ENCODE results near the gene FSHR. TPM values are rescaled to one million over a fixed set of nuclear protein-coding genes. Genes with fewer than 3 reads are reported as not detected.

FSHR gene
- total RNA-seq, 4 donors from 2014 or later = 0.13 TPM; not detected in 3

- Histone ChIP-seq H3K27ac (no peak overlapping the region), H3K27me3 (no peaks in the 10 kb centered on the region), H3K4me3 (replicated peaks in 1 of 3) (no peak overlapping the region), H3K36me3 (no peaks in the 10 kb centered on the region), H3K9me3 (no peaks in the 10 kb centered on the region), H3K4me1 (no peaks in the 10 kb centered on the region)
- TF ChIP-seq CTCF (IDR thresholded peaks at IDR 0.05) = no peak
- TF ChIP-seq POLR2A (IDR thresholded peaks at IDR 0.05) = no peak
- intact Hi-C loops (cut with DNase I) = no loop called here
- WGBS, 2 donors = 82 to 90% methylated on average over 2 of the region's 2 CpGs
- no peak for DNase-seq
These were observed 43.3 kb downstream of the FSHR start for GRCh38 chr2:49111006-49111405.

GRCh38 chr2:49110571-49110970 is 43.7 kb downstream of the FSHR start:
- DNase-seq = no peak
- Histone ChIP-seq H3K9me3 (no peaks in the 10 kb centered on the region), H3K27ac (no peak overlapping the region), H3K27me3 (no peaks in the 10 kb centered on the region), H3K36me3 (no peaks in the 10 kb centered on the region), H3K4me3 (replicated peaks in 1 of 3) (no peak overlapping the region), H3K4me1 (no peaks in the 10 kb centered on the region)
- TF ChIP-seq CTCF (IDR thresholded peaks at IDR 0.05) (no peak), POLR2A (IDR thresholded peaks at IDR 0.05) (no peak)
- intact Hi-C loops (cut with DNase I) = no loop called here
- 81 to 86% methylated on average over 1 of the region's 1 CpG for WGBS, 2 donors

- Histone ChIP-seq H3K9me3 (no peaks in the 10 kb centered on the region), H3K27ac (no peak overlapping the region), H3K27me3 (no peaks in the 10 kb centered on the region), H3K4me1 (no peaks in the 10 kb centered on the region), H3K36me3 (no peaks in the 10 kb centered on the region), H3K4me3 (replicated peaks in 1 of 3) (no peak overlapping the region)
- no peak for TF ChIP-seq CTCF (IDR thresholded peaks at IDR 0.05)
- no peak for TF ChIP-seq POLR2A (IDR thresholded peaks at IDR 0.05)
- intact Hi-C loops (cut with DNase I) = no loop called here
- no peak for DNase-seq
- 81 to 89% methylated on average over 3 of the region's 3 CpGs for WGBS, 2 donors
These were observed 45.5 kb downstream of the FSHR start for GRCh38 chr2:49108851-49109250.

- intact Hi-C loops (cut with DNase I) = no loop called here
These were observed 45.9 kb downstream of the FSHR start for GRCh38 chr2:49108436-49108835.

GRCh38 chr2:49105506-49105905 is 48.8 kb downstream of the FSHR start:
- TF ChIP-seq CTCF (IDR thresholded peaks at IDR 0.05) (no peak), POLR2A (IDR thresholded peaks at IDR 0.05) (no peak)
- no peak for DNase-seq
- H3K27ac ChIP-seq = no peak overlapping the region
- H3K4me3 ChIP-seq (replicated peaks in 1 of 3) = no peak overlapping the region
- no peaks in the 10 kb centered on the region for H3K27me3 ChIP-seq
- H3K4me1 ChIP-seq = no peaks in the 10 kb centered on the region
- no peaks in the 10 kb centered on the region for H3K36me3 ChIP-seq
- H3K9me3 ChIP-seq = no peaks in the 10 kb centered on the region
- 40 to 55% methylated on average over 2 of the region's 2 CpGs for WGBS, 2 donors
- intact Hi-C loops (cut with DNase I) = no loop called here

More at GRCh38 chr2:49108436-49108835, 45.9 kb downstream of the FSHR start:
- DNase-seq = no peak
- Histone ChIP-seq H3K4me3 (replicated peaks in 1 of 3) (no peak overlapping the region), H3K27me3 (no peaks in the 10 kb centered on the region), H3K9me3 (no peaks in the 10 kb centered on the region), H3K4me1 (no peaks in the 10 kb centered on the region), H3K36me3 (no peaks in the 10 kb centered on the region), H3K27ac (no peak overlapping the region)
- TF ChIP-seq CTCF (IDR thresholded peaks at IDR 0.05) (no peak), POLR2A (IDR thresholded peaks at IDR 0.05) (no peak)
- WGBS, 2 donors = 62 to 65% methylated on average over 3 of the region's 3 CpGs
